AG09309 (cell line): ENCODE results near the gene BMPR1A.

Experiments used
- DNase-seq: peaks from one replicate; pipeline ENCODE4 v3.0.0-alpha.2; 2010; ENCODE audit warnings: low read depth
- H3K4me3 ChIP-seq: 2 replicates; pipeline ENCODE4 v1.5.1; 2011; ENCODE audit warnings: mild to moderate bottlenecking, low read depth, low read length, moderate library complexity; ENCODE audit not compliant: control insufficient read depth
- TF ChIP-seq, protein P1 (sequence below): IDR thresholded peaks from 2 replicates; pipeline ENCODE4 v1.5.1; 2011; ENCODE audit warnings: mild to moderate bottlenecking, low read depth, low read length, inconsistent platforms; ENCODE audit not compliant: insufficient read depth, control insufficient read depth; ENCODE audit errors: missing control alignments

BMPR1A gene

GRCh38 chr10:86965986-86966654 is 209.7 kb downstream of the BMPR1A start:
- H3K4me3 ChIP-seq = peak overlapping the region; percentile 12; the same call in 1 of the 2 replicates
- no peak for DNase-seq
- TF ChIP-seq, protein P1, sequence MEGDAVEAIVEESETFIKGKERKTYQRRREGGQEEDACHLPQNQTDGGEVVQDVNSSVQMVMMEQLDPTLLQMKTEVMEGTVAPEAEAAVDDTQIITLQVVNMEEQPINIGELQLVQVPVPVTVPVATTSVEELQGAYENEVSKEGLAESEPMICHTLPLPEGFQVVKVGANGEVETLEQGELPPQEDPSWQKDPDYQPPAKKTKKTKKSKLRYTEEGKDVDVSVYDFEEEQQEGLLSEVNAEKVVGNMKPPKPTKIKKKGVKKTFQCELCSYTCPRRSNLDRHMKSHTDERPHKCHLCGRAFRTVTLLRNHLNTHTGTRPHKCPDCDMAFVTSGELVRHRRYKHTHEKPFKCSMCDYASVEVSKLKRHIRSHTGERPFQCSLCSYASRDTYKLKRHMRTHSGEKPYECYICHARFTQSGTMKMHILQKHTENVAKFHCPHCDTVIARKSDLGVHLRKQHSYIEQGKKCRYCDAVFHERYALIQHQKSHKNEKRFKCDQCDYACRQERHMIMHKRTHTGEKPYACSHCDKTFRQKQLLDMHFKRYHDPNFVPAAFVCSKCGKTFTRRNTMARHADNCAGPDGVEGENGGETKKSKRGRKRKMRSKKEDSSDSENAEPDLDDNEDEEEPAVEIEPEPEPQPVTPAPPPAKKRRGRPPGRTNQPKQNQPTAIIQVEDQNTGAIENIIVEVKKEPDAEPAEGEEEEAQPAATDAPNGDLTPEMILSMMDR = no peak

DNA sequence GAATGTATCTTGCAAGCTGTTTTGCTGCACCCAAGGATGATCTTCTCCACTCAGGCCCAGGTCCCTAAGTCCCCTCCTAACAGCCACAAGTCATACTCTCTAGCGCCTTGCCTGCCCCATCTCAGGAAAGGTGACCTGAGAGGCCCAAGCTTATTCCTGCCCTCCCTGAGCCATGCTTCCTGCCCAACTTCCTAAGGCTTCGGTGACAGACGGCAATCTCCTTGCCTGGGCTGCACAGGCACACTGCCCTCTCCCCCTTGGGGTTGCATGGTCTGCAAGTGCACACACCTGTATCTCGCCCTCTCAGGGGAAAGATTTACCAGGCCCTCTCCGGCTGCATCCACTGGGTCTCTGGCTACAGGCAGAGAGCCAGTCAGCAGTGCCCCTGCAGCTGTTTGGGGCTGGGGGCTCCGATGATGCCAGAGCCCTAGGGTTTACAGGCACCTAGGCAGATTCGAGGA is 211.1 kb downstream of the BMPR1A start:
- TF ChIP-seq, protein P1 = no peak

DNA sequence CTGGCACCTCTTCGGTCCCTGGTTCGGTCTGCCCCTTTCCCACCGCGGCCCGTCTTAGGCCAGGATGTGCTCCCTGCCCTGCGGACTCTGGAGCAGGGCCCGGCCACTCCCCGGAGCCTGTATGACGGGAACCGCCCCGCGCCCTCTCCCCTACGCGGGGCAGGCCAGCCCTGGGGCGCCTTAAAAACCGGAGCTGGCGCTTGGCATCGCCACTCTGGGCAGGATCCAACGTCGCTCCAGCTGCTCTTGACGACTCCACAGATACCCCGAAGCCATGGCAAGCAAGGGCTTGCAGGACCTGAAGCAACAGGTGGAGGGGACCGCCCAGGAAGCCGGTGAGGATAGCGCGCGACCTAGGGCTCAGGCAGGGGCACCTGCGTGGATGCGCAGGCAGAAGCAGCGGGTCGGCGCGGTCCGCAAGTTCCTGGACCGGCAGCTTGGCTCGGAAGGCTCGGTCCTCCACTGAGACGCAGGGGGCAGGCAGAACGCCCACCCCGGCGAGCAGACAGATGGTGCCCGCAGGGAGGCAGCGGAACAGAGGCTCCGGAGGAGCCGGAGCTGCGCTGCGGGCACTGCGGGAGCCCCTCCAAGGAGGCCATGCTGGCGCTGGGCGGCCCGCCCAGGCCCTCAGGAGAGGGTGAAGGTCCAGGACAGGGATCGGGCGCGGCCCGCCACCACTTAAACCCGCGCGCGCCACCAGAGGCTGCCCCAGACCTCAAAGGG is 212.0 kb downstream of the BMPR1A start, which contains the start of gene ADIRF:
ADIRF (plus strand) TSS at position 212 of the 723 bp plus-strand sequence; CDS start at position 275, 63 bp downstream.
- peak within 1 kb of the TSS; percentile 70 for H3K4me3 ChIP-seq
- DNase-seq = no peak
- TF ChIP-seq, protein P1 = no peak

More for the DNA sequence above, 211.1 kb downstream of the BMPR1A start:
- H3K4me3 ChIP-seq = peak overlapping the region; percentile 70; the same call in 1 of the 2 replicates
- no peak for DNase-seq

DNA sequence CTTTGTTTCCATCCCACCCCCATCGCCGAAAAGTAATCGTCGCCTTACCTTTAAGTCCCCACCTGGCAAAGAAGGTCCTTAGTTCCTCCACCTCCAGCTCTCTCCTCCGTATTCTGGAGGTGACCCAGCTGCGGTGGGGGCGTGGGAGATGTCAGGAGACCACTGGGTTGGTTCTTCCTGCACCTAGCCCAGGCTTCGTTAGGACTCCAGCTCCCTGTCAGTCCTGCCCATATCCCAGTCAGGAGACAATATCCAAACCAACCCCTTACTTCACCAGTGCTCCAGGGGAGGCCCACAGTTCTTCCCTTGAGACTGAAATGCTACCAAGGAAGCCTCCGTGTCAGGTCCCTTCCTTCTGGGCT is 212.6 kb downstream of the BMPR1A start:
- H3K4me3 ChIP-seq = peak overlapping the region; percentile 70
- TF ChIP-seq, protein P1 = no peak
- DNase-seq = no peak

- no peak for DNase-seq
- TF ChIP-seq, protein P1 = no peak
- H3K4me3 ChIP-seq = peak overlapping the region; percentile 70
These were observed 213.1 kb downstream of the BMPR1A start for GRCh38 chr10:86969421-86970041.

DNA sequence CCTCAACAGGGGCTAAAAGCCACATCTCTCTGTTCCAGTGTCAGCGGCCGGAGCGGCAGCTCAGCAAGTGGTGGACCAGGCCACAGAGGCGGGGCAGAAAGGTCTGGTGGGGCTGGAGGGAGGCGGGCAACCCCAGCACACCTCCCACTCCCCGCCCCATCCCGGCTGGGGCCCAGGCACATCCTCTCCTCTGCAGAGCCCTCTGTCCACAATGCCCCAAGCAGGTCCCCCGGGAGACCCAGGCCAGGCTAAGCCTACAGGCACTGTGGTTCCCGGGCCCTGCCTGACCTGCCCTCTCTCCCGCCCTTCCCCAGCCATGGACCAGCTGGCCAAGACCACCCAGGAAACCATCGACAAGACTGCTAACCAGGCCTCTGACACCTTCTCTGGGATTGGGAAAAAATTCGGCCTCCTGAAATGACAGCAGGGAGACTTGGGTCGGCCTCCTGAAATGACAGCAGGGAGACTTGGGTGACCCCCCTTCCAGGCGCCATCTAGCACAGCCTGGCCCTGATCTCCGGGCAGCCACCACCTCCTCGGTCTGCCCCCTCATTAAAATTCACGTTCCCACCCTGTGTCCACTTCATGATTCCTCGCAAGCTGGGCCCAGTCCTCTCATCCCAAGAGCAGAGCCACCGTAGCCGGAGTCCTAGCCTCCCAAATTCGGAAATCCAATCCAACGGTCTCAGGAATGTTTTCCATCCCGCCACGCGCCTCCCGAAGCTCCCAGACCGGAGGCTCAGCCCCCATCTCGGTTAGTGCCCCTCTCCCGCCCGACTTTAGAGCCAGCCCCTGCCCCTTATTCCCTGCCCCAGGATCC is 214.0 kb downstream of the BMPR1A start:
- peak overlapping the region; percentile 70 for H3K4me3 ChIP-seq
- TF ChIP-seq, protein P1 = no peak
- DNase-seq = no peak
